Epithelial cell of proximal tubule (primary cell): ENCODE data around the gene AFAP1L1. TPM values are rescaled to one million over a fixed set of nuclear protein-coding genes. Genes with fewer than 3 reads are reported as not detected.

ENCODE experiments used
- DNase-seq: peaks from one replicate; pipeline ENCODE4 v3.0.0-alpha.2; 2011; ENCODE audit warnings: low read depth
- H3K4me3 ChIP-seq: 2 replicates; pipeline ENCODE4 v1.5.1; 2011; ENCODE audit warnings: low read depth, mild to moderate bottlenecking, low read length
- total RNA-seq: library from RNA; depleted of rRNA; stranded (reverse); fragments of >200 nt; gene quantifications from 2 replicates; pipeline ENCODE4 v1.2.3, GENCODE V29; 2015
- TF ChIP-seq, protein P1 (sequence below): conservative IDR thresholded peaks from 2 replicates; pipeline ENCODE4 v1.5.1; 2012; ENCODE audit warnings: low read depth, mild to moderate bottlenecking, low read length

AFAP1L1 gene
- total RNA-seq, 1 donor from 2014 or later, result 17.2 TPM

DNA sequence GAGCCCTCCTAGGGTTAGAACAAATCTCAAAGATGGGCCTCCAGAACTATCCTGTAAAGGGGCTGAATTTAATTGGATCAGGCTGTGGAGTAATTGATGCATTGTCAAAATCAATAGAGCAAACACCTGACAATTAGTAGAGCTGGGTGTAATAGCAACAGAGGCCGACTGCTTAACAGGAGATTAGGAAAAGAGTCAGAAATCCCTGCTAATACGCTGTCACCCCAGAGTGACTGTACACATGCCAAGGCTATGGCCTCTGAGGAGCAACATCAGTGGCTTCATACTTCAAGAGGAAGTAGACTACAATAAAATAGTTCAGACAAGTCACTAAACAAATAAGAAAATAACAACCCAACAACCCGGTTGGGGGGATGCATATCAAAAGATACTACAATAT is 55.0 kb downstream of the AFAP1L1 start:
- no peak for DNase-seq
- H3K4me3 ChIP-seq, result no peak overlapping the region
- TF ChIP-seq, protein P1, sequence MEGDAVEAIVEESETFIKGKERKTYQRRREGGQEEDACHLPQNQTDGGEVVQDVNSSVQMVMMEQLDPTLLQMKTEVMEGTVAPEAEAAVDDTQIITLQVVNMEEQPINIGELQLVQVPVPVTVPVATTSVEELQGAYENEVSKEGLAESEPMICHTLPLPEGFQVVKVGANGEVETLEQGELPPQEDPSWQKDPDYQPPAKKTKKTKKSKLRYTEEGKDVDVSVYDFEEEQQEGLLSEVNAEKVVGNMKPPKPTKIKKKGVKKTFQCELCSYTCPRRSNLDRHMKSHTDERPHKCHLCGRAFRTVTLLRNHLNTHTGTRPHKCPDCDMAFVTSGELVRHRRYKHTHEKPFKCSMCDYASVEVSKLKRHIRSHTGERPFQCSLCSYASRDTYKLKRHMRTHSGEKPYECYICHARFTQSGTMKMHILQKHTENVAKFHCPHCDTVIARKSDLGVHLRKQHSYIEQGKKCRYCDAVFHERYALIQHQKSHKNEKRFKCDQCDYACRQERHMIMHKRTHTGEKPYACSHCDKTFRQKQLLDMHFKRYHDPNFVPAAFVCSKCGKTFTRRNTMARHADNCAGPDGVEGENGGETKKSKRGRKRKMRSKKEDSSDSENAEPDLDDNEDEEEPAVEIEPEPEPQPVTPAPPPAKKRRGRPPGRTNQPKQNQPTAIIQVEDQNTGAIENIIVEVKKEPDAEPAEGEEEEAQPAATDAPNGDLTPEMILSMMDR, result no peak

- DNase-seq, result no peak
- TF ChIP-seq, protein P1, result no peak
- H3K4me3 ChIP-seq, result no peak overlapping the region
These were observed 56.5 kb downstream of the AFAP1L1 start for GRCh38 chr5:149328177-149328576.

DNA sequence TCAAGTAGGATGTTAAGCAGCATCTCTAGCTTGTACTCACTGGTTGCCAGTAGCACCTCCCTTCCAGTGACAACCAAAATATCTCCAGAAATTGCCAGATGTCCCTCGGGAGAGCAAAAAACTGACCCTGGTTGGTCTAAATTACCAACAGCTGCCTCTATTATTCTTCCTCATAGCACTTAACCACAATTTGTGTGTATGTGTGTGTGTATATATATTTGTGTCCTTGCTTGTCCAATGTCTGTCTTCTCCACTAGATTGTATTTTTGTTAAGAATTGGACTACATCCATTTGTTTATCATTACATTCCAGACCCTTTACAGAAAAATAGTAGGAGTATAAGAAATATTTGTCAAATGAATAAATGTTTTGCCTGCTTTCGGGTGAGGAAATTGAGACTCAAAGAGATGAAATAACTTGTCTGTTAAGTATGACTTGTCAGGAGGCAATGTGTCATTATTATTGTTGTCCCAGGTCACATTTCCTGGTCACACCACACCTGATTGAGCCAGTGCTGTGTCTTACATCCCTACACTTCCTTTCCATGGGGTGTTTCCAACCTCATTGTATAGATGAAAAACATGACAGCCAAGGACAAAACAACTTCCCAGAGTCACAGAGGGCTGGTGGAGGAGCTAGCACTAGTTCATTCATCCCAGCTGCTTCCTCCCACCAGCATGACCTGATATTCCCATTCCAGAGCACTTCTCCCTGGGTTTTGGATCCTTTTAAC is 62.2 kb downstream of the AFAP1L1 start:
- DNase-seq, result no peak
- H3K4me3 ChIP-seq, result no peak overlapping the region
- TF ChIP-seq, protein P1, result no peak

DNA sequence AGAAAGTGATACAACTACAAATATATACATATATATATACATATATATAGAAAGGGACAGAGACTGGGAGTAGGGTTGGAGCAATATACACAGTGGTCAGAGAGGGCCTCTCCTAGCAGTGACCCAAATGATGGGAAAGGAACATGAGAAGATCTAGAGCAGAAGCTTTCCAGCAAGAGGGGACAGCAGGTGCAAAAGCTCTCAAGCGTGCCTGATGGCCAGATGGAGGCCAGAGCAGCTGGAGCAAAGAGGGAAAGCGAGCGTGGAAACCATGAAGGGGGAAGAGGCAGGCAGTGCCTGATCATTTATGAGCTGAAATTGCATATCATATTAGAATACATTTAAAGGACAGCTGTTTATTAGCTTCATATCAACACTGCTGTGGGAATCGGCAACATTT is 66.1 kb downstream of the AFAP1L1 start:
- TF ChIP-seq, protein P1, result no peak
- no peak overlapping the region for H3K4me3 ChIP-seq
- no peak for DNase-seq

DNA sequence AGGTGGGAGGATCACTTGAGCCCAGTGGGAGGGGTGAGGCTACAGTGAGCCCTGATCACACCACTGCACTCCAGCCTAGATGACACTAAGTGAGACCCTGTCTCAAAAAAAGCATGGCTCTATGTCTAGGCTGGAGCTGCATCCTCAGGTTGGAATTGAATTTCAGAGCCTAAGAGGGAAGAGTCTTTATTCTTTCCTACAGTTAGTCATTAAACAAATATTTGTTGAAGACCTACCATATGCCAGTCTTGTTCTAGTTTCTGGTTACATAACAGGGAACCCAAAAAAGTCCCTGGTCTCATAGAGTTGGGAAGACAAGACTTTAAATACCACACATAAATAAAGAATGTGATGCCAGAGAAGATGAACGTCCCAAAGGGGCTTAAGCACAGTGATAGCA is 66.7 kb downstream of the AFAP1L1 start:
- no peak overlapping the region for H3K4me3 ChIP-seq
- no peak for DNase-seq
- TF ChIP-seq, protein P1, result no peak

GRCh38 chr5:149340920-149341319 is 69.3 kb downstream of the AFAP1L1 start:
- TF ChIP-seq, protein P1, result no peak
- DNase-seq, result no peak
- H3K4me3 ChIP-seq, result no peak overlapping the region

DNA sequence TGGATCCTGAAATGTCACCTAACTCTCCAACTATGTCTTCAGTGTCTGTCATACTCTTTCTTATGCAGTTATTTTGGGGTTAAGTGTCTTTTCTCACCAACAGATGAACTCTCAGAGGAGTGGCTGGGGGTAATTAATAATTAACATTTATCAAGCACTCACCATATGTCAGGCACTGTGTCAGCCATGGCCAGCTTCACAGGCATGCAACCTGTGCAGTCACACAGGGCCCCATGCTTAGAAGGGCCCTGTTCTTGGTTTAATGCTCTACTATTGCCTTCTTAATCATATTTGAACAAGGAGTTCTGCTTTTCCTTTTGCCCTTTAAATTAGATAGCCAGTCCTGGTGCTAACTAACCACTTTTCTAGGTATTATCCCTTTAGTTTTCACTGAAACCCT is 70.2 kb downstream of the AFAP1L1 start:
- DNase-seq, result no peak
- TF ChIP-seq, protein P1, result no peak
- no peak overlapping the region for H3K4me3 ChIP-seq
